ENCODE measurements around the gene MOK.

MOK gene

GRCh38 chr14:102192840-102193502 lies 112.0 kb downstream of the MOK start:
- no peak for DNase-seq (ENCODE audit: low spot score)
- TF ChIP-seq CTCF (IDR thresholded peaks at IDR 0.05; ENCODE audit: borderline replicate concordance, control extremely low read depth, extremely low read depth, insufficient read depth, missing control alignments), result no peak
- in situ Hi-C loops (cut with MboI; ENCODE audit: low sequenced_read_pairs, unreplicated experiment), result no loop called here

GRCh38 chr14:102189874-102190273 lies 115.1 kb downstream of the MOK start:
- no peak for DNase-seq (ENCODE audit: low spot score)
- in situ Hi-C loops (cut with MboI; ENCODE audit: low sequenced_read_pairs, unreplicated experiment), result no loop called here
- TF ChIP-seq CTCF (IDR thresholded peaks at IDR 0.05; ENCODE audit: borderline replicate concordance, control extremely low read depth, extremely low read depth, insufficient read depth, missing control alignments), result no peak

GRCh38 chr14:102188187-102188586 lies 116.8 kb downstream of the MOK start:
- TF ChIP-seq CTCF (IDR thresholded peaks at IDR 0.05; ENCODE audit: borderline replicate concordance, control extremely low read depth, extremely low read depth, insufficient read depth, missing control alignments), result no peak
- no peak for DNase-seq (ENCODE audit: low spot score)
- in situ Hi-C loops (cut with MboI; ENCODE audit: low sequenced_read_pairs, unreplicated experiment), result no loop called here

- no peak for DNase-seq (ENCODE audit: low spot score)
- in situ Hi-C loops (cut with MboI; ENCODE audit: low sequenced_read_pairs, unreplicated experiment), result no loop called here
- no peak for TF ChIP-seq CTCF (IDR thresholded peaks at IDR 0.05; ENCODE audit: borderline replicate concordance, control extremely low read depth, extremely low read depth, insufficient read depth, missing control alignments)
These were observed 117.4 kb downstream of the MOK start for GRCh38 chr14:102187568-102188001.

- TF ChIP-seq CTCF (IDR thresholded peaks at IDR 0.05; ENCODE audit: borderline replicate concordance, control extremely low read depth, extremely low read depth, insufficient read depth, missing control alignments), result no peak
- no peak for DNase-seq (ENCODE audit: low spot score)
- in situ Hi-C loops (cut with MboI; ENCODE audit: low sequenced_read_pairs, unreplicated experiment), result no loop called here
These were observed 117.9 kb downstream of the MOK start for GRCh38 chr14:102187044-102187443.

- no peak for TF ChIP-seq CTCF (IDR thresholded peaks at IDR 0.05; ENCODE audit: borderline replicate concordance, control extremely low read depth, extremely low read depth, insufficient read depth, missing control alignments)
- in situ Hi-C loops (cut with MboI; ENCODE audit: low sequenced_read_pairs, unreplicated experiment), result no loop called here
- no peak for DNase-seq (ENCODE audit: low spot score)
These were observed 119.6 kb downstream of the MOK start for GRCh38 chr14:102185360-102185759.

All from GM13976 (cell line).